Measurements from ENCODE around the gene TRH.
"Not testable (repeated sequence)": the region's sequence is repeated elsewhere in the genome, so short reads cannot be mapped to it uniquely, and the experiment has no call there.

The TRH gene

DNA sequence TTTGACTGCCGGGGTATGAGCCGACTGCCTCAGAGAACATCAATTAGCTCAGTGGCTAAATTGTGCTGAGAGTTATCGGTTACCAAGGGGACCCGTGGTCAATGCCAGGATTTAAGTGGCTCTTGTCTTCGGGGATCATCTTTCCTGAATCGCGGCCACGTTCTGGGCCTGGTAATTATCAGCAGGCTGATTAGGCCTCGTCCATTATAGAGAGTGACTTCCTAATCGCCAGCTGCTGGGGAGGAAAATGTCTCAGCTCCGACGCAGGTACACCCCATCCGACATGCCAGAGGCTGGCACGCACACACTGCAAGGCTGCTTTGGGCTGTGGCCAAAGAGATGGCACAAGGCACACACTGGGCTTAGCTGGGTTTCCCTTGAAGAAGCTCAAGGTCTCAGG is 10.6 kb downstream of the TRH start:
- no peak for DNase-seq (ENCODE audit: extremely low read depth, low read depth)
- TF ChIP-seq, protein P1, sequence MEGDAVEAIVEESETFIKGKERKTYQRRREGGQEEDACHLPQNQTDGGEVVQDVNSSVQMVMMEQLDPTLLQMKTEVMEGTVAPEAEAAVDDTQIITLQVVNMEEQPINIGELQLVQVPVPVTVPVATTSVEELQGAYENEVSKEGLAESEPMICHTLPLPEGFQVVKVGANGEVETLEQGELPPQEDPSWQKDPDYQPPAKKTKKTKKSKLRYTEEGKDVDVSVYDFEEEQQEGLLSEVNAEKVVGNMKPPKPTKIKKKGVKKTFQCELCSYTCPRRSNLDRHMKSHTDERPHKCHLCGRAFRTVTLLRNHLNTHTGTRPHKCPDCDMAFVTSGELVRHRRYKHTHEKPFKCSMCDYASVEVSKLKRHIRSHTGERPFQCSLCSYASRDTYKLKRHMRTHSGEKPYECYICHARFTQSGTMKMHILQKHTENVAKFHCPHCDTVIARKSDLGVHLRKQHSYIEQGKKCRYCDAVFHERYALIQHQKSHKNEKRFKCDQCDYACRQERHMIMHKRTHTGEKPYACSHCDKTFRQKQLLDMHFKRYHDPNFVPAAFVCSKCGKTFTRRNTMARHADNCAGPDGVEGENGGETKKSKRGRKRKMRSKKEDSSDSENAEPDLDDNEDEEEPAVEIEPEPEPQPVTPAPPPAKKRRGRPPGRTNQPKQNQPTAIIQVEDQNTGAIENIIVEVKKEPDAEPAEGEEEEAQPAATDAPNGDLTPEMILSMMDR (IDR thresholded peaks at IDR 0.05; ENCODE audit: low read depth, low read length): no peak

DNA sequence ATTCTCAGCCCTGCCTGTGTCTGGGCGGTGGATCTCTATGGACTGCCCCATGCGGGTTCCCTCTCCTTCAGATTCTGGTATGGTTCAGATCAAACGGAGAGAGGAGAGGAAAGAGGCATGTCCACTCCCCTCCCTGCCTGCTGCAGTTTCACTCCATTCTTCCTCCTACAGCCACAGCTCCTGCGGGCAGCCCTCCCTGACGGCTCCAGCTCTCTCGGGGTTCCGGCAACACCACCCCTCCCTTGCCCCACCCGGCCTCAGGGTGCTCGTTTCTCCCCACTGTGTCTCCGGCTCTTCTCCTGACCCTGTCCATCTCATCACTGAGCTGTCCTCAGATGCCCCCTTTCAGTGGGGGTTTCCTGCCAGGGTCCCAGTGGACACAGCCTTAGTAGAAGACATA is 13.9 kb downstream of the TRH start:
- DNase-seq (ENCODE audit: extremely low read depth, low read depth): no peak
- TF ChIP-seq, protein P1 (IDR thresholded peaks at IDR 0.05; ENCODE audit: low read depth, low read length): no peak

DNA sequence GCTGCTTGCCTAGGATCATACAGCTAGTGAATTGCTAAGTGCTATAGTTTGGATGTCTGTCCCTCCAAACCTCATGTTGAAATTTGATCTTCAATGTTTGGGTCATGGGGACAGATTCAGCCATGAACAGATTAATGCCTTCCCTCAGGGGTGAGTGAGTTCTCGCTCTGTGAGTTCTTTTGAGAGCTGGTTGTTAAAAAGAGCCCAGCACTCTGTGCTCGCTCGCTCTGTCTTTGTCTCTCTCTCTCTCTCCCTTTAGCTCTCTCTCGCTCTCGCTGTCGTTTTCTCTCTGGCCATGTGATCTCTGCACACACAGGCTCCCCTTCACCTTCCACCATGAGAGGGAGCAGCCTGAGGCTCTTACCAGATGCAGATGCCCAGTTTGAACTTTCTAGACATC is 14.9 kb downstream of the TRH start:
- no peak for DNase-seq (ENCODE audit: extremely low read depth, low read depth)
- TF ChIP-seq, protein P1 (IDR thresholded peaks at IDR 0.05; ENCODE audit: low read depth, low read length): no peak

DNA sequence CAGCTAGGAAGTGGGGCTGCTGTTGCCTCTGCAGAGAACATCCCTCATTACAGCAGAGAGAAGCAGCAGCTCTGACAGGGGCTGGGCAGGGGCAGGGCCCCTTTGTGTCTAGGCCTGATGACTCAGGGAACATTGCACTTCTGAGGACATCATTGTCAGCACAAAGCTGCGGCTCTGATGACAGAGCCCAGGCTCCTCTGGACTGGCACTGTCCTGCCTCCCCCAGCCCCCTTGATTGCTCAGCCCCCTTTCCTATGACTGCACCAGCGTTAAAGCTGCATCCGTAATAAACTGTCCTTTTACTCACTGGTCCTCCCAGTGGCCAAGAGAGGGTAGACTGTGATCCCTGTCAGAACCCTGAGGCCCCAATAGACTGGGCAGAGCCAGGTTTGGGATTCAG is 18.3 kb downstream of the TRH start:
- no peak for DNase-seq (ENCODE audit: extremely low read depth, low read depth)
- TF ChIP-seq, protein P1 (IDR thresholded peaks at IDR 0.05; ENCODE audit: low read depth, low read length): peak; percentile 23

DNA sequence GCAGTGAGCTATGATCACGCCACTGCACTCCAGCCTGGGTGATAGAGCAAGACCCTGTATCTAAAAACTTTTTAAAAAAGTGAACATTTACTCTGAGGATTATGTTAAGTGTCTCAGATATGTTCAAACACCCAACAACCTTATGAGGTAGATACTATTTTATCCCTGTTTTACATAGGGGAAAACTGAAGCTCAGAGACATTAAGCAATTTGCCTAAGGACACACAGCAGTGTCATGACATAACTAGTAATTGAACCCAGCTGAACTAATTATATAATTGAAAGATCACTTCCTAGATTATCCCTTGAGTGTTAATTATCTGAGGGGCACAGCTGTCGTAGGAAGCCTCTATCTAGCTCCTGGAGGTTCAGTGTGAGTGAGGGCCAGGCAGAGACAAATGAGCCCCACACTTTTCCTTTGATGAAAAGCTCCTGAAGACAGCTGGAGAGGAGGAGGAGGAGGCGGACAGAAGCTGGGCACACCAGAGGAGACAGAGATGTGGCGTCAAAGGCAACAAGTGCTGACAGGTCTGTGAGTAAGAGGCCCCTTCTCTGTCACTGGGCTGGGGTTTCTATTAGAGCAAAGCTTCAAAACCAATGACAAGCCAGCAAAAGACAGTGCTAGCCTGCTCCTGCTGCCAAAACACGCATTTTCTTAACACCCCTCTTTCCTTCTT is 20.5 kb downstream of the TRH start:
- DNase-seq (ENCODE audit: extremely low read depth, low read depth): no peak
- TF ChIP-seq, protein P1 (IDR thresholded peaks at IDR 0.05; ENCODE audit: low read depth, low read length): no peak

DNA sequence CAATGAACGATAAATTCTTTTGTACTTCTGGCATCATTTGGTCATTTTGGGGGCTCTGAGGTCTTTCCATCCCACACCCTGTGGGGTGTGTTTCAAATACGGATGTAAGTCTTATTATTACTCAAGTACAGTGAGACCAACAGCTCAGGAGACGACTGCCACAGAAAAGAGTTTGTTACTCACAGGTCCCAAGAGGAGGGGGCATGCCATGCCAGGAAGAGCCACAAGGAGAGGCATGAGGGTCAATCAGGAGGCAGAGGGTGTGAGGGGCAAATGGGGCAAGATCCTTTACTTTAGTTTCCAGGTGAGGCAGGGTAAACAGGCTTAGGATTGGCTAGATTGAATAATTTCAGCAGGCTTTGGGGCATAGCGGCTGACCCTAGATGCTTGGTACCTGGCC is 21.6 kb downstream of the TRH start:
- no peak for DNase-seq (ENCODE audit: extremely low read depth, low read depth)
- TF ChIP-seq, protein P1 (IDR thresholded peaks at IDR 0.05; ENCODE audit: low read depth, low read length): no peak

DNA sequence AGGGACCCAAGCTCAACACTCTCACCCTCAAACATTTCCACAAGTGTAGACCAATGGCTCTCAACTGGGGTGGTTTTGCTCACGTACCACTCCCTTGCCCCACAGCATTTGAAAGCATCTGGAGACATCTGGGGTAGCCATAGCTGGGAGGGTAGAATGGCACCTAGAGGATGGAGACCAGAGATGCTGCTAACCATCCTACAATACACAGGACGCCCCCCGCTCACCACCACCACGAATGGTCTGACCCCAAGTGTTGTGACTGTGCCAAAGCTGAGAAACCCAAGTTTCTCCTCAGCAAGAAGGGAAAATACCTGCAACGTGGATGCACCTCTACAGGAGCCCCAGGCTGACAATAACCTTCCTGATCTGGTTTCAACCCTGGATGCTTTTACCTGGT is 24.7 kb downstream of the TRH start:
- not testable (repeated sequence) for DNase-seq (ENCODE audit: extremely low read depth, low read depth)
